GM12875 (cell line): Measurements from ENCODE around the gene PIPOX.

Experiments used
- H3K4me3 ChIP-seq: one replicate; pipeline ENCODE4 v1.5.1; 2011; ENCODE audit warnings: low read depth, low read length, control low read depth
- TF ChIP-seq, protein P1 (sequence below): IDR thresholded peaks from 2 replicates; pipeline ENCODE4 v1.5.1; 2011; ENCODE audit warnings: low read depth, mild to moderate bottlenecking, control low read depth, inconsistent platforms, low read length, moderate library complexity, borderline replicate concordance; ENCODE audit not compliant: insufficient read depth

PIPOX gene

DNA sequence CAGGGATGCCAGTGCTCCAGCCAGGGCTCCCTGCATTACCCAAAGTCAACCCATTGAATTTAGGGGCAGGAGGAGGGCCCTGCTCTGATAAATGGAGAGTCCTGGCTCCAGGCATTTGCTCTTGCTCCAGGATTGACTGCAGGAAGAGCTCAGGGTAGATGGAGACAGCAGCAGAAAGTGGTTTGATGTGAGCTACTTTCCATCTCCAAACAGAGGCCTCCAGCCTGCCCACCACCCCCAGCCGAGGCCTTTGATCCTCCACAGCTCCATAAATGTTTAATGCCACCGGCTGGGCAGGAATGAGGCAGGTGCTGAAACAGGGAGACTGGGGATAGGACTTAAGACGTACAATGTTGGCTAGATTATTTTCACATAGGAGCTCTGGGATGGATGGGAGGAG lies 32.8 kb upstream of the PIPOX start:
- TF ChIP-seq, protein P1, sequence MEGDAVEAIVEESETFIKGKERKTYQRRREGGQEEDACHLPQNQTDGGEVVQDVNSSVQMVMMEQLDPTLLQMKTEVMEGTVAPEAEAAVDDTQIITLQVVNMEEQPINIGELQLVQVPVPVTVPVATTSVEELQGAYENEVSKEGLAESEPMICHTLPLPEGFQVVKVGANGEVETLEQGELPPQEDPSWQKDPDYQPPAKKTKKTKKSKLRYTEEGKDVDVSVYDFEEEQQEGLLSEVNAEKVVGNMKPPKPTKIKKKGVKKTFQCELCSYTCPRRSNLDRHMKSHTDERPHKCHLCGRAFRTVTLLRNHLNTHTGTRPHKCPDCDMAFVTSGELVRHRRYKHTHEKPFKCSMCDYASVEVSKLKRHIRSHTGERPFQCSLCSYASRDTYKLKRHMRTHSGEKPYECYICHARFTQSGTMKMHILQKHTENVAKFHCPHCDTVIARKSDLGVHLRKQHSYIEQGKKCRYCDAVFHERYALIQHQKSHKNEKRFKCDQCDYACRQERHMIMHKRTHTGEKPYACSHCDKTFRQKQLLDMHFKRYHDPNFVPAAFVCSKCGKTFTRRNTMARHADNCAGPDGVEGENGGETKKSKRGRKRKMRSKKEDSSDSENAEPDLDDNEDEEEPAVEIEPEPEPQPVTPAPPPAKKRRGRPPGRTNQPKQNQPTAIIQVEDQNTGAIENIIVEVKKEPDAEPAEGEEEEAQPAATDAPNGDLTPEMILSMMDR = no peak
- no peak overlapping the region for H3K4me3 ChIP-seq

GRCh38 chr17:29010586-29010985 lies 32.4 kb upstream of the PIPOX start:
- TF ChIP-seq, protein P1 = no peak
- no peak overlapping the region for H3K4me3 ChIP-seq

DNA sequence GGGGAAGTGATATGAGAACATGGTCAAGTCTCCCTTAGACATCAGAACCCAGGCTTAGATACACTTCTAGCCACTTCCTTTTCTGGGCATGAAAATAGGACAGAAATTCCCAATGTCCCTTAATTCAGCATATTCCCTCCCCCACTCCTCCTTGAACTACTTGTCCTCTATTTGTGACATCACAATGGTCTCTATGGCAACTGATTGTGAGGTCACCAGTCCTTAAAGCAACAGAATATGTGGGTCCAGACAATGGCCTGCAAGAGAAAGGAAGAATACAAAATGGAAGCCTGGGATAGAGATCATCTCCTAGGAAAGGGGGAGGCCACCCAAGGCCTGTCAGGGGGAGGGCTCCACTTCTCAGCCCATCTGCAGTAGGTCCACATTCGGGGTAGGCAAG lies 30.4 kb upstream of the PIPOX start:
- TF ChIP-seq, protein P1 = no peak

DNA sequence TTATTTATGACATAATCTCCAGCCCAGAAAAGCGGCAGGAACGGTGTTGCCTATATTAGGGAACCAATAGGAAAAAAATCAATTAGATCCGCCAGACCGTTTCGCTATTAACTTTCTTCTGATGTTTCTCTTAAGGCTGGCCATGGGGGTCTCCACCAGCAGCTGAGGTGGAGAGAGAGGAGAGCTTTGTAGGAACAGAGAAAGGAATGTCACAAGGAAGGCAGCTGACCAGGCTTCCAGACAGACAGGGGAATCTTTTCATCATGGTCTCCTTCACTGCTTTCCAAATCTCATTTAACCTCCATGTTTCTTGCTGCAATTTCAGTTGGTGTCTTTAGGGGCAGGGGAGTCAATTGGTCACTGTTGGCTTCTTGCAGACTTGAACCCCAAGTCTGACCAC lies 28.2 kb upstream of the PIPOX start:
- H3K4me3 ChIP-seq = no peak overlapping the region
- TF ChIP-seq, protein P1 = no peak

More for the DNA sequence above, 30.4 kb upstream of the PIPOX start:
- H3K4me3 ChIP-seq = no peak overlapping the region

DNA sequence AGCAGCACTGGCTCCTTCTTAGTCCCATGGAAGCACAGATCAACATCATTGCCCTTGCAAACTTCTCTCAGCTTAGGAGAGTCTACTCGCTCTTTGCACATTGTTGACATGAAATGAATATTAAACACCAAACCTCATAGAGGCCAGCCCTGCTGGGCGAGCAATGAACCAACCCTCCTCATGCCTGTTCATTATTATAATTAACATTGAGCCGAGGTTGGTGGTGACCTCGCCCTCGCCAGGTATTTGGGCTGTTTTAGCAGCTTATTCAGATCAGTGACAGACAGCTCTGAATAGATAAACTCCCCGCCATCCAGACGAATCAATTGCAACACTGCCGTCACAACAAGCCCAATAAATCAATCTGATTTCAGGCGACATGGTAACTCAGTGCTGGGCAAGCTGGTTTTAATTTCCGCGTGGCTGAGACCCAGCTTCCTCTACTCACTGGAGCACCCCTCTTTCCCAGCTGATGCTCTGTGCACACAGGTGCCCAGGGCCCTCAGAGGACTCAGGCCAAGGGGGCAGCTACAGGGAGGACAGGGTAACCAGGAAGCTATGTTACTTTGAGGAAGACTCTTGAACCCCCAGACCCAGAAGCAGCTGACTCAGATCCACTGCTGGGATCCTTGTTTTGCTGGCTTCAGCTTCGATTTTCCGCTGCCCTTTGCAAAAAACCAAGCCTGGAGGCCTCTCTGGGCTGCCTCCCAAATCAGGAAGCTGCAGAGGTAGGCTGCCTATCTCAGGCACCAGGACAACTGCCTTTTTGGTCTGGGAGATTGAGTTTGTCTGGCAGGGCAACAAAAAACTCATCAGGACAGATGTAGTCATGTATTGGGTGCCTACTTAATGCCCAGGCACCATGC lies 26.4 kb upstream of the PIPOX start:
- TF ChIP-seq, protein P1 = no peak
- H3K4me3 ChIP-seq = no peak overlapping the region

DNA sequence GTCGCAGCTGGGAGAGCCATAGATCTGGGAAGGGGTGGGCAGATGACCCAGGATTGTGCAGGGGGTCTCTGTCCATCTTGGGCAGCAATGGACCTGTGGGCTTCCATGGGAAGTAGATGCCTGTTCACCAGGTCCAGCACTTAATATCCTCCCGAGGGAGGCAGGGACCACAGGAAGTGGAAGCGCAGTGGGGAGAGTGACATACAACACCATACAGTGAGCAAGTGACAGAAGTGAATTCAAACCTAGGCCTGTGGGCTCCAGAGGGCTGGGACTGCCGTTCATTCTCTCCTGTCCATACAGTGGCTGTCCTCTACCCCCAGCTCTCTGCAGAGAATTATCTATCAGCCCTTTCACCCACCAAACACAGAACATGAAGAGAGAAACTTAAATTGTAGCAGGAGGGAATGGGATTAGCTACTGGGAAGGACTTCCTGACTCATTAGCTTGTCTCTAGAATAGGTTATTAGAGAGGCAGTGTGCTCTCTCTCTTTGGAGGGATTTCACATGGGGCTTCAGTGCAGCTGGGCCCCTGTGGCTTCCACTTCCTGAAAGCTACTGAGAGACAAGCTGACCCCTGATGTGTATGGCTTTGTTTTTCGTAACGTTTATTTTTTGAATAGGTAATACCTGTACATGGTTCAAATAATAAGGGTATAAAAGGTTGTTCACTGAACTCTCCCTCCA lies 24.0 kb upstream of the PIPOX start:
- TF ChIP-seq, protein P1 = no peak
- no peak overlapping the region for H3K4me3 ChIP-seq
